ENCODE results near the gene KIRREL3.

DNA sequence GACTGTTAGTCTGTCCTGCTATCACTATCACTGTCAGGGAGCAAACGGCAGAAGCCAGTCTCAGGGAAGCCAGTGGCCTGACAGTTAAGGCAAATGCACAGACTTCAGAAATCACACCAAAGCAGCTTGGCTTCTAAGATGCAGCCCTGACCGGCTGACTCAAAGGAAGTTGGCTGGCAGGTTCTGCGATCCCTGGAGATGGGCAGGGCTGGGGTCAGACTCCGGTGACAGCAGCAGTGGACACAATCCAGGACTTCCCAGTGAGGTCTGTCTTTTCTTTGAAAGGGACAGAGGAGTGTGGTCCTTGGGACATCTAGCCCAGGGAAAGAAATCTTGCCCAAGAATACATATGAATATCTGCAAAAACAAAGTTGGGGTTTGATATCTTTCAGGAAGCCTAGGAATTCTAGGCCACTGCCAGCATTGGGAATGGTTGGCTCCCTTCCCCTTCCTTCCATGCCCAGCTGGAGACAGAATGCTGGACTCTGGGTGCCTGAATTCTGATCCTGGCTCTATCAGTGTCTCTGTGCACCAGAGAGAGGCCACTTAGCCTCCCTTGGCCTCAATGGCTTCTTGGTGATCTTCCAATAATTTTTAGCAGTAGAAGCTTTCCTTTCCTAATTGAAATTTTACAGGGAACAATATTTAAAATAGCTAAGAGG is 108.9 kb downstream of the KIRREL3 start:
- TF ChIP-seq, protein P1, sequence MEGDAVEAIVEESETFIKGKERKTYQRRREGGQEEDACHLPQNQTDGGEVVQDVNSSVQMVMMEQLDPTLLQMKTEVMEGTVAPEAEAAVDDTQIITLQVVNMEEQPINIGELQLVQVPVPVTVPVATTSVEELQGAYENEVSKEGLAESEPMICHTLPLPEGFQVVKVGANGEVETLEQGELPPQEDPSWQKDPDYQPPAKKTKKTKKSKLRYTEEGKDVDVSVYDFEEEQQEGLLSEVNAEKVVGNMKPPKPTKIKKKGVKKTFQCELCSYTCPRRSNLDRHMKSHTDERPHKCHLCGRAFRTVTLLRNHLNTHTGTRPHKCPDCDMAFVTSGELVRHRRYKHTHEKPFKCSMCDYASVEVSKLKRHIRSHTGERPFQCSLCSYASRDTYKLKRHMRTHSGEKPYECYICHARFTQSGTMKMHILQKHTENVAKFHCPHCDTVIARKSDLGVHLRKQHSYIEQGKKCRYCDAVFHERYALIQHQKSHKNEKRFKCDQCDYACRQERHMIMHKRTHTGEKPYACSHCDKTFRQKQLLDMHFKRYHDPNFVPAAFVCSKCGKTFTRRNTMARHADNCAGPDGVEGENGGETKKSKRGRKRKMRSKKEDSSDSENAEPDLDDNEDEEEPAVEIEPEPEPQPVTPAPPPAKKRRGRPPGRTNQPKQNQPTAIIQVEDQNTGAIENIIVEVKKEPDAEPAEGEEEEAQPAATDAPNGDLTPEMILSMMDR (IDR thresholded peaks at IDR 0.05), result no peak
- no peak for TF ChIP-seq EP300 (IDR thresholded peaks at IDR 0.05; ENCODE audit: low read depth)
- TF ChIP-seq POLR2A (IDR thresholded peaks at IDR 0.05), result no peak
- TF ChIP-seq POLR2AphosphoS5 (IDR thresholded peaks at IDR 0.05), result no peak
